NCI-H748 (cell line): ENCODE data around the gene MYL6B.

Experiments used
- DNase-seq: peaks from one replicate; lab custom pipeline; 2025; ENCODE audit not compliant: unreplicated experiment; lab: John Stamatoyannopoulos, UW

The MYL6B gene

DNA sequence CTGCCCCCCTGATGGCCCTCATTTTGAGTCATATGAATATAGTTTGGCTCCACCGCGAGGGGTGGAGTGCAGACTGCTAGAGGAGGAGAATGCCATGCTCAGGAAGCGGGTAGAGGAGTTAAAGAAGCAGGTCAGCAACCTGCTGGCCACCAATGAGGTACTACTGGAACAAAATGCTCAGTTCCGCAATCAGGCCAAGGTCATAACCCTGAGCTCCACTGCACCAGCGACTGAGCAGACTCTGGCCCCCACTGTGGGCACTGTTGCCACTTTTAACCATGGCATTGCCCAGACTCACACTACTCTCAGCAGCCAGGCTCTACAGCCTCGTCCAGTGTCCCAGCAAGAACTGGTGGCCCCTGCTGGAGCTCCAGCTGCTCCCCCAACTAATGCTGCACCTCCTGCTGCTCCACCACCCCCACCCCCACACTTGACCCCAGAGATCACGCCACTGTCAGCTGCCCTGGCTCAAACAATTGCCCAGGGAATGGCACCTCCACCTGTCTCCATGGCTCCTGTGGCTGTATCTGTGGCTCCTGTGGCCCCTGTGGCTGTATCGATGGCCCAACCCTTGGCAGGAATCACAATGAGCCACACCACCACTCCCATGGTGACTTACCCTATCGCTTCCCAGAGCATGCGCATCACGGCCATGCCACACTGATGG lies 31.1 kb upstream of the MYL6B start:
- DNase-seq: no peak

DNA sequence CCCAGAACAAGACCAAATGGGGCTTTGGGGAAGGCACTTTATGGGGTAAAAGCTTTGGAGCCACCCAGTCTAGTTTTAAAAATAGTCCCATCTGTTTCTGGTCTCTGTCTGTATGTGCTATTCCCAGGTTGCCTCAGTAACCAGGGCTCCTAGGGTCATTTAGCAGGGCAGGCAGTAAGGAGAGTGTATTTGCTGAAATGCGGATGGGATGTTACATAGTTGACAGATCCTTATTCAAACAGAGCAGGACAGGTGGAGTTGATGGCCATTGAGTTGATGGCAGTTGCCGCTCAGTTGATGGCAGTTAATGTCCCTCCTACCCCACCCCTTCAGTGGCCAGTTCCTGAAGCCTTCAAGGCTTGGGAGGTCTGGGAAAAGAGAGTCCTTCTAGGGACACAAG lies 29.8 kb upstream of the MYL6B start:
- peak; percentile 60 for DNase-seq

DNA sequence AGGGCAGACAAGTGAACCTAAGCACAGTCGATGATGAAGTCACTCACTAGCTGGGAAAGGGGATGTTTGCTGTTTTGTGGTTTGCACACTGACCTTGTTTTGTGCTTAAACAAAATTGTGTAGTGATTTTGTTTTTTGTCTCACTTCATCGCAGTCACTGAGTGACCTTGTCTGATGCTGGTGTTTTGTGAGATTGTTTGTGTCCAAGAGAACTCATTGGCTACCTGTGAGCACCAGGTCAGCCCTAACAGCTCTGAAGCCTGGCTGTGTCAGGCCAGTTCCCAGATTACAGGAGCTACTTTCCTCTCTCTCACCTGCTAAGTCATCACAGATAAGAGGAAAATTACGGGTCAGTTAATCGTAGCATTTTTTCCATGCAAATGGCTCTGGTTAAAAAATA lies 28.3 kb upstream of the MYL6B start:
- DNase-seq: no peak

DNA sequence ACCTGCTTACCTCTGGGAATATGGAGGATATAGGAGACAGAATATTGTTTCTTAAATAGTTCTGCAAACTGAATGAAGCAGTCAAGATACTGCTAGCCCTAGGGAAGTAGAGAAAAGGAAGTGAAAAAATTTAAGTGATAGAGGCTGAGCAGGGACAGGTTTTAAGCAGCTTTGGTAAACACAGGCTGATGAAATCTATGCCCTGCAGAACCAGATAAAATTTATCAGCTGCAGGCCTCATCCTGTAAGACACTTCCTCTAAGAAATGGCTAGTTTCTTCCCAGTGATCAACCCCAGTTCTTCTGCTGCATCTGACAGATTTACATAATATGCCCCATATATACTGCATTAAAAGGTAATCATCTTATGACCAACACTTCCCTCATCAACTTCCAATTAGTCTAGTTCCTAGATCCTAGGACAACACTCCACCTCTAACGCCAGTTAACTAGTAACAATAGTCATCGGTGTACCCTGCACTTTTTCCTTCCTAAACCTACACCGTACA lies 25.6 kb upstream of the MYL6B start:
- no peak for DNase-seq

DNA sequence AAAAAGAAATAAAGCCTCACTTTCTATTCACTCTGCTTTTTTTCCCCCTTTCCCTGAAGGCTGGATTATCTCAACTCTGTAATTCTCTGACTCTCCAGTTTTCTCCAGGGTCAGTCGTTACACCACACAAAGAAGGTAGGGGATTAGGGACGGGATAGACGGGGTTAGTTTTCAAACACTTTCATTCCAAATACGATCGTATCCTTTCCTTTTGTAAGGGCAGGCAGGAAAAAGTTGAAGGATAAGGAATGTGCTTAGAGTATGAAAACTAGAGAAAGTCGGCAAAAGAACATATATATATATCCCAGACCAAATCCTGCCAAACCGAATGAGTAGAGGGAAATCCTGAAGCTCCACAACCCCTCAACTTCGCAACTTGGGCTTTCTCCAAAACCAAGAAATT lies 24.9 kb upstream of the MYL6B start:
- DNase-seq: no peak

DNA sequence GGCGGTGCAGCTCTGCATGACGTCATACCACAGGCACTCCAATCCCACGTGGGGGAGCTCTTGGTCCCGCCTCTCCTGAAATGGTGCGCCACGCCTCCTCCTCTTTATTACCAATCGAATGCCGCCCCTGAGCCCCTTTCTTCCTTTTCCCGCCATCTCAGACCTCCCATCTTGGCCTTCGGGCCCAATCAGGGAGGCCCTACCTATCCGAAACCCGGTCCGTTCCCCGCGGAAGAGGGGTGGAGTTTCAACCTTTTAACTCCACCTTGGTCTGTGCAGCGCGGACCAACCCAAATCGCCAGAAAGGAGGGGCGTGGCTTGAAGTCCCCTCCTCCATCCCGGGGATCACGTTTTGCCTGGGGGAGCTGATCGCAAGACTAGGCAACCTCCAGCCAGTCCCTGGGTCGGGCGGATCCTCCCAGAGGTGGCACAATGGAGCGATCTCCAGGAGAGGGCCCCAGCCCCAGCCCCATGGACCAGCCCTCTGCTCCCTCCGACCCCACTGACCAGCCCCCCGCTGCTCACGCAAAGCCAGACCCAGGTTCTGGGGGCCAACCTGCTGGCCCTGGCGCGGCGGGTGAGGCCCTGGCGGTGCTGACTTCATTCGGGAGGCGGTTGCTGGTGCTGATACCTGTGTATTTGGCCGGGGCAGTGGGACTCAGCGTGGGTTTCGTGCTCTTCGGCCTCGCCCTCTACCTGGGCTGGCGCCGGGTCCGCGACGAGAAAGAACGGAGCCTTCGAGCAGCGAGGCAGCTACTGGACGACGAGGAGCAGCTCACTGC lies 24.3 kb upstream of the MYL6B start, which contains the start of gene ESYT1:
ESYT1 (plus strand) TSS at position 380 of the 782 bp plus-strand sequence; CDS start at position 433, 53 bp downstream.
- DNase-seq: peak; percentile 100

DNA sequence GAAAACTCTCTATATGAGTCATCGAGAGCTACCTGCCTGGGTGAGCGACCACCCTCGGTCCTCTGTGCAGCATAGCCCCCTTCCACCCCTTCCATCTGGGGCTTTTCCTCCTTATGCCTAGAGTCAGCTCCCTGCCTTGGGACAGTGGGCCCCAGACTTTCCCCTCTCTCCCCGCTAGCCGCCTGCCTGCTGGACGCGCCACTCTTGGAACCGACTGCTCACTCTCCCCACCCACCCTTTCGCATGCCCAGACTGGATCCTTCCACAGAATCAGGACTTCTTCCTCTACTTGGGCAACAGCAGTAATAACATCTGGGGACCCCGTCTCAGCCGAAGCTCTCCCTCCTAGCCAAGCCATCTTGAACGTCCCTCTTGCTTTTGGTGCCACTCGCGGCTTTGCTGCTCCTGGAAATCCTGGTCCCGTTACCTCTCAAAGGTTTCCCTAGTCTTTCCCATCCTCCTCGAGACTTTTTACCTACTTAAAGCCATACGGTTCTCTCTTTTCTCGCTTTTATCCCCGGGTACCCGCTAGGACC lies 23.6 kb upstream of the MYL6B start:
- no peak for DNase-seq

DNA sequence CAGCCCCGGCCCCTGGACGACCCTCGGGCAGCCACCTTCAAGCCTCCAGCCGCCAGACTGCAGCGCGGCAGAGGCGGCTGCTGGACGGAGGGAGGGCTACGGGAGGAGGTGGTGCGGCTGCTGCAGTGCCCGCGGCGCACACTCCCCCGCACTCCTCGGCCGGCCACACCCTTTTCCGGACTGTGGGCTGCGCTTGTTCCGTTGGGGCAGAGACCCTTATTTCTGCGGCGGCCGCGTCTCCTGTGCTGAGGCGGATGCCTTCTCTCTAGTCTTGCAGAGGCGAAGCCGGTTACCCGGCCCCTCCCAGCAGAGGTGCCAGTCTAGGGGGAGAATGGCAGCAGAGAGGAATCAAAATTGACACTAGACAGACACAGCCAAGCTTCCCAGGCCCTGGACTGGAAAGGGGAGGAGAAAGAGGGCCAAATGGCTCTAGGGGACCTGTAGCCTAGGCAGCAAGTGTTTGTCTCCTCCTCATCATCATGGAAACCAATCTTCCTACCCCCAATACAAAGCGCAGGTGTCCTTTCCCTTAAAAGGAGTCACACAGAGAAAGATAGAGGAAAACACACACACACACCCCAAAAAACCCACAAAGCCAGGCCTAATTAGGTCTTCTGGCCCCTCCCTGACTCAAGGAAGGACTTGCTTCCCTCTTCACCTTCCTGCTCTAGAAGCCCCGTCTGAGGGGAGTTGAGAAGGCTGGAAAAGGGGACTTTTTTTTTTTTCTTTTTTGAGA lies 23.0 kb upstream of the MYL6B start:
- DNase-seq: peak; percentile 82

DNA sequence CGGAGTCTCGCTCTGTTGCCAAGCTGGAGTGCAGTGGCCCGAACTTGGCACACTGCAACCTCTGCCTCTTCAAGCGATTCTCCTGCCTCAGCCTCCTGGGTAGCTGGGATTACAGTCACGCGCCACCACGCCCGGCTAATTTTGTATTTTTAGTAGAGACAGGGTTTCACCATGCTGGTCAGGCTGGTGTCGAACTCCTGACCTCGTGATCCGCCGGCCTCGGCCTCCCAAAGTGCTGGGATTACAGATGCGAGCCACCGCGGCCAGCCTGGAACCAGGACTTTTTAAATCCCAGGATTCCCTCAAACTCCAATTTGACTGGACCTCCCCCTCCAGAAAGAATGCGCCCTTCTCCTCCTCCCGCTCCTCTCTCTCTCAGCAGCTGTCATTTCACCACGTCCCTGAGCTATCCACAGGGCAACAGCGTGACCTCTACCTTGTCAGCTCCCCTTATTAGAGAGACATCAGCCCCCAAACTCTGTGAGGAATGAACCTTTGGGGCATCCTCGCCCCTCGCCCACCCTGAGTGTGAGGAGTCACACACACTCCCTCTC lies 22.4 kb upstream of the MYL6B start:
- DNase-seq: no peak

DNA sequence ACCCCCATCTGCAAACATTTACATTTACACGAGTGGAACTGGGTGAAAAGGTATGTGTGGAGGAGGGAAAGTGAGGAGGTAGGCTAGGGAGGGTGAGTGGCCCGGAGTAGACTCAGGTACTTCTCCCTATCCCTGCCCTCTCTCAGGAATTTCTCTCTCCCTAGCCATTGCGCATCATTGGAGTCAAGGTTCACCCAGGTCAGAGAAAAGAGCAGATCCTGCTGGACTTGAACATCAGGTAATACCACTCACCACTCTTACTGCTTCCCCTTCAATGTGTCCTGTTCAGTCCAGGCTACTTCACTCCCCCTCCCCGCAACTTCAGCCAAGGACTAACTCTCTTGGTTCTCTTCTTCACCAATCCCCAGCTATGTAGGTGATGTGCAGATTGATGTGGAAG lies 21.5 kb upstream of the MYL6B start:
- DNase-seq: no peak

DNA sequence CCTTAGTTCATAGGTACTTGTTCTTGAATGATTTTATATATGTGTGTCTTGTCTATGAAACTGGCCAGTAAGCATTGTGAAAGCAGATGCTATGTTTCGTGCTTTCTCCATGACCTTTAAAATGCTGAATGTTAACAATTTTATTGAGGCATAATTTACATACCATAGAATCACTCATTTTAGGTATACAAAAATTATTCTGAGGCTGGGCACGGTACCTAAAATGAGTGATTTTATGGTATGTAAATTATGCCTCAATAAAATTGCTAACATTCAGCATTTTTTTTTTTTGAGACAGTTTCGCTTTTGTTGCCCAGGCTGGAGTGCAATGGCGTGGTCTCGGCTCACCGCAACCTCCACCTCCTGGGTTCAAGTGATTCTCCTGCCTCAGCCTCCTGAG lies 17.5 kb upstream of the MYL6B start:
- no peak for DNase-seq

DNA sequence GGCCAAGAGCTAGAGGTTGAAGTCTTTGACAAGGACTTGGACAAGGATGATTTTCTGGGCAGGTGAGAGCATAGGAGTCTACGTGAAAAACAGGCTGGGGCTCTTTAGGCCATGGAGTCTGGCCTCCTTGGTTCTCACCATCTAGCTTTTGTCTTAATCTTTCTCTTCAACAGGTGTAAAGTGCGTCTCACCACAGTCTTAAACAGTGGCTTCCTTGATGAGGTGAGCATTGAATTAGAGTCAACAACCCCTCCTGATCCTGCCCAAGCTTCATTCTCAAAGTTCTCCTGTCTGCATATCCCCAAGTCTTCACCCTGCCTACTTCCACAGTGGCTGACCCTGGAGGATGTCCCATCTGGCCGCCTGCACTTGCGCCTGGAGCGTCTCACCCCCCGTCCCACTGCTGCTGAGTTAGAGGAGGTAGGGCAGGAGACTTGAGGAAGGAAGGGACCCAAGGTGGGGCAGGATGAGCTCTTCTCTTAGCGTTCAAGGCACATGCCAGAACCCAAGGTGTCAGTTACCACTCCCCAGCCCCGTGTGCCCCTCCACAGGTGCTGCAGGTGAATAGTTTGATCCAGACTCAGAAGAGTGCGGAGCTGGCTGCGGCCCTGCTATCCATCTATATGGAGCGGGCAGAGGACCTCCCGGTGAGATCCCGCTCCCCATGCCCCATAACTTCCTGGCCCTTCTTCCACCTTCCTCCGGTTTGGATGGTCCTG lies 14.4 kb upstream of the MYL6B start:
- DNase-seq: no peak

DNA sequence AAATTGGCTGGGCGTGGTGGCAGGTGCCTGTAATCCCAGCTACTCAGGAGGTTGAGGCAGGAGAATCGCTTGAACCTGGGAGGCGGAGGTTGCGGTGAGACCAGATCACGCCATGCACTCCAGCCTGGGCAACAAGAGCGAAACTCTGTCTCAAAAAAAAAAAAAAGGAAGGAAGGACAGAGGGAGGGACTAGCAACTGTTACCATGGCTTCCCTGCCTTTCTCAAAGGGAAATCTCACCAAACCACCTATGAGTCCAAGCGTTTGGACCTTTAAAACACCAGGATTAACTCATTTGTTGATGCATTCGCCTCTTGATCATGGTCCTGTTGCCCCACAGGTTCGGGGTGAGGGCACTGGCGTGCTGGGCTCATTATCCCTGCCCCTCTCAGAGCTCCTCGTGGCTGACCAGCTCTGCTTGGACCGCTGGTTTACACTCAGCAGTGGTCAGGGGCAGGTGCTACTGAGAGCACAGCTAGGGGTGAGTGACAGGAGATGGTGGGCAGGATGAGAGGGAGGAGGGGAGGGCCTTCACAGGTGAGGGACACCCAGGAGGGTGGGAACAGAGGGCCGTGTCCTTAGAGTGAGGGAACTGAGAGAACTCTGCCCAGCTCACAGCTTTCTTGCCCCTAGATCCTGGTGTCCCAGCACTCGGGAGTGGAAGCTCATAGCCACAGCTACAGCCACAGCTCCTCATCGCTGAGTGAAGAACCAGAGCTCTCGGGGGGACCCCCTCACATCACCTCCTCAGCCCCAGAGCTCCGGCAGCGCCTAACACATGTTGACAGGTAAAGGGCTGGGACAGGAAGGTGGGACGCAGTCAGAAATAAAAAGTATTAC lies 10.2 kb upstream of the MYL6B start:
- no peak for DNase-seq

DNA sequence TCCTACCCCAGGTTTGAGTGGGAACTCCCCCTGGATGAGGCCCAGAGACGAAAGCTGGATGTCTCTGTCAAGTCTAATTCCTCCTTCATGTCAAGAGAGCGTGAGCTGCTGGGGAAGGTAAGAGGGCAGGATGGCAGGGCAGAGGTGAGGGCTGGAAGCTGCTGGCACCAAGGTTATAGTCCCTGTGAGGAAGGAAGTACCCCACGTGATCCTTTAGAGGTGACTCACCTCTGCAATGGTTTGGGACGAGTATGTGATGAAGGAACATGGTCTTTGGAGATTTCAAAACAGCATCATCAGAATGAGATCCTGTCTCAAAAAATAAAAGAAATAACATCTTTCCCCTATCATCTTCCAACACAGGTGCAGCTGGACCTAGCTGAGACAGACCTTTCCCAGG lies 9.2 kb upstream of the MYL6B start:
- no peak for DNase-seq

DNA sequence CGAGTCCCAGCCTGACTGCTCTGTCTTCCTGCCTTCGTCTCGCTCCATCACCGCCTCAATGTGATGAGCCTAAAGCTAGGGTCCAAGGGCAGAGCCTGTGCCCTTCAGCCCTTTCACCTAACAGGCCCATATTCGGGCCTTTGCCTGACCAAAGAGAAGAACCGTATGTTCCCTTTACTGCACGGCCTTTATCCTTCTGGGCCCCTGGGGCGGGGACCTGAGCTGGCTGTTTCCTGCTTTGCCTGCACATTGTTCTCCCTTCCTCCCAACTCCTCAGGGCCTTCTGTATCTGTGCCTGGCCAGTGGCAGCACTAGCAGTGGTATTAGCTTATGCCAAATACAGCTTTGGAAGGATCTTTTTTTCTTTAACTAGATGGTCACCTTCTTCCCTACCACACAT lies 8.5 kb upstream of the MYL6B start:
- no peak for DNase-seq

DNA sequence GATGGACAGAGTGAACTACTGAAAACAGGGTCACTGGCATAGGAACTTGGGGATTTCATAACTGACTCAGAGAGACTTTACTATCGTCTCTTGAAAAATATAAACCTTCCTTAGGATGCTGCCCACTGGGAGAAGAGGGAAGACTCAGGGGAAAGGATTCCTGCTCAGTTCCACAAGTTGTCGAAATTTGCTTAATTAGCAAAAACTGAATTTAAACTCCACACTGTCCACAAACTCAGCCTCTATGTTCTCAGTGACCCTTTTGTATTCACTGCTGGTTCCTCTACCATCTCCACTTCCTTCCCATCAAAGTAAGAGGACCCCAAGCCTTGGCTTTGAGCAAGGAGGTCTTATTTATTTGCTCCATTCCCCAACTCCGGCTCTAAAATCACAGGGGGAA lies 7.2 kb upstream of the MYL6B start:
- DNase-seq: no peak

DNA sequence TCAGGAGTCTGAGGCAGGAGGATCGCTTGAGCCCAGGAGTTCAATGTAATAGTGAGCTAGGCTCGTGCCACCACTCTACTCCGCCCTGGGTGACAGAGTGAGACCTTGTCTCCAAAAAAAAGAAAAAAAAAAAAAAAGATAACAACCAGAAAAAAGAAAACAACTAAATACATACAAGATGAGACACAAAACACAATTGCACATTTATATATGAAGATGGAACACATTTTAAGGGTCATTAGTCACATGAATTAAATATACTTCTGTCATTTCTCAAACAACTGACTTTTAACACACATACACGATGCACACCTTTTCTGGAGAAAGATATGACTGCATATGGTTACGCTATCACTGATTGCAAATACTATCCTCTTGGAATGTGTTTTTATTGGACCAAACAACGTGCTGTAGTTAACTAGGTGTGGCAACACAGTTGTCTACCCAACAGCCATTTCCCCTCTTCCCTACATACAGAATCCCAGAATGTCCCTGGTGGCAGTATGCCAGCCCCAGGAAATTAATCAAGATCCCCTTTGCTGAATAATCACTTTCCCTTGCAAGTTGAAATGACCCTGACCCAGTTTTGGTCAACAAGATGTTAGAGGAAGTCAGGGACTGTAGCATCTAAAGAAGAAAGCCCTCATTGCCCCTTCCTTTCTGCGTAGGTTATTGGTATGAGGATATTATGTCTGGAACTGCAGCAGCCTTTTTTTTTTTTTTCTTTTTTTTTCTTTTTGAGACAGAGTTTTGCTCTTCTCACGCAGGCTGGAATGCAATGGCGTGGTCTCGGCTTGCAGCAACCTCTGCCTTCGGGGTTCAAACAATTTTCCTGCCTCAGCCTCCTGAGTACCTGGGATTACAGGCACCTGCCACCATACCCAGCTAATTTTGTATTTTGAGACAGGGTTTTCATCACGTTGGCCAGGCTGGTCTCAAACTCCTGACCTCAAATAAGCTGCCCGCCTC lies 5.6 kb upstream of the MYL6B start:
- DNase-seq: peak; percentile 19

DNA sequence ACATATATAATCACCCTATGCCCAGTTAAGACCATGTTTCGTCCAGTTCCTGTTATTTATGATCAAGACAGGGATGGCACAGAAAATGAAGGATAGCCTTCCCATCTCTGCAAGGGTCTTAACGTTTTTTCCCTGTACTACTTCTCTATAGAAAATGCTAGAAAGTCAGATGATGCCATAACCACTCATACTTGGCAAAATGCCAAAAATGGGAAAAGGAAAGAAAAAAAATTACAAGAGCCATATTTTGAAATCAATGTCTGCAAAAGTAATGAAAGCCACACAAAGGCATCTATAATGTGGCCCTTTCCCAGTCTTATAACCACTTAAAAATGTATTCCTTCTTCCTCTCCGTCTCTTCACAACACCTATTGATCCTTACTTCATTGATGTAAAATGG lies 1.8 kb upstream of the MYL6B start:
- DNase-seq: no peak
